GM18873 (cell line): ENCODE results near the gene FANCD2.
"Not testable (repeated sequence)": the region's sequence is repeated elsewhere in the genome, so short reads cannot be mapped to it uniquely, and the experiment has no call there.

Source experiments
- ATAC-seq: cut with Tn5 transposase; IDR thresholded peaks from one replicate; pipeline ENCODE4 v1.9.1; 2021; ENCODE audit warnings: mild to moderate bottlenecking, moderate library complexity, moderate number of reproducible peaks; ENCODE audit not compliant: unreplicated experiment, low FRiP score

The FANCD2 gene

DNA sequence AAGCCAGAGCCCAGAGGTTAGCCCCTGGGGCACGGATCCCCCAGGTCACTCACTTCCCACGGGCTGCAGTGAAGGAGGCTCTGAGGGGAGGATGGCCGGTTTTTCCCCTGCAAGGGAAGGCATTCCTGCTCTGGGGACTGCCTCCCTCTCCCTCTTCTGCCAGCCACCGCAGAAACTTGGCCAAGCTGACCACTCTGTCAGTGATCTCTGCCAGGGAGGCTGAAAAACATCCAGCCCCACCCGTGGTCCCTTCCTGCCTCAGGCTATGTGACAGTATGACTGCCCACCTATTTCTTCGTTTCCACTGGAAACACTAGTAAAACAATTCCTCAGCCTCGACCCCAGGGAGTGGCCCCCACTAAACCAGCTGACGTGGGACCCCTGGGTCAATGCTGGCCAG, 14.6 kb upstream of the FANCD2 start:
- ATAC-seq, result no peak

DNA sequence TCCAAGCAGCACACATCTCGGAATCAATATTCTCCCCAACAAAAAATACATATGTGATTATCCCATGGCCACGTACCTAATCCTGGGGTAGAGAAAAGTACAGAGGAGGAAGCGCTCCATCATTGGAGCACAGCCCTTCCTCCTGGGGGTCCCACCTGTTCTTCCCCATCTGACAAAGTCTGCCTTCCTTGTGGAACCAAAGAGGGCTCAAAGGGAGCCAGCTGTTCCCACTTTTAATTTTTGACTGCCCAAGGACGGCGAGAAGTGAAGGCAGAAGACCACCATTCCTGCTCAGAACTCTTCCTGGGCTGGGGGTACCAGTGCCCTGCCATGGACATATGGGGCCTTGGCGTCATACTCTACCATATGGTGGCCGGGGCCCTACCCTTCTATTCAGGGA, 14.1 kb upstream of the FANCD2 start:
- no peak for ATAC-seq

DNA sequence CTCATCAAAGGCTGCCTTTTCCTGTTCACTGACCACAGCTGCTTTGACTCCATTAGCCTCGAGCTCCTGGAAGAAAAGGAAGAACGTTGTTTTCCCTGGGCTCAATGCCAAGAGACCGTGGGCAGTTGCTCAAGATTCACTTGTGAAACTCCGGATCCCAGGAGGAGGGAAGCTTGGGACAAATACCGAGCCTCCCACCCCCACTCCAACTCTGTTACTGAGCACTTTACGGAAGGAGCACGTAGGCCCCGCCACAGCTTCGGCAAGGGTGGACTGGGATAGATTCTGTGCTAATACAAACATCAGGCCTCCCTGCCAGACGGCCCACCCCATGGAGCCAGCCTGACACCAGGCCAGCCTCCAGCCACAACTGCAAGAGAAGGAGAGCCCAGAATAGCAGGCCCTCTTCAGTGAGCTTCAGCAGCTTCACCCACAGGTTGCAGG, 10.8 kb upstream of the FANCD2 start:
- no peak for ATAC-seq

DNA sequence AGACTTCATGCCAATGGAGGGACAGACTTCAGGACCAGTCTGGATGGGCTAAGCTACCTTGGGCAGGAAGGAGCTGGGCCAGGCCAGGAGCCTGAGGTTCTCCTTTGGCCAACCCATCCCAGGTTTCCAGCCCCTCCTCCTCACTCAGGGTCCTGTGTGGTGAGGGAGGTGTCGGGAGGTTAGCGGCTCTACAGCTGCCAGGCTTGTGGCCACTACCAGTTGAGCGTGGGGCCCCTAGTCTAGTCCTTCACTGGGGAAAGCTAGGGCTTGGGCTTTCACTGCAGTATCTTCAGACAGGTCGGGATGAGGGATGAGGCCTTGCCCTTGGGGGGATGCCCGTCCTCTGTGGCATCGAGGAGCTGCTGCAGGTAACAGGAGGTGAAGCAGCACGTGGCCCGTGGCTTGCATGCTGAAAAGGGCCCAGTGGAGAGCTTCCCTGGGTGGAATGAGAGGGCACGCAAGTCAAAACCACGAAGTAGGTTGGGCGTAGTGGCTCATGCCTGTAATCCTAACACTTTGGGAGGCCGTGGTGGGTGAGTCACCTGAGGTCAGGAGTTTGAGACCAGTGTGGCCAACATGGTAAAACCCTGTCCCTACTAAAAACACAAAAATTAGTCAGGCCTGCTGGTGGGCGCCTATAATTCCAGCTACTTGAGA, 8.5 kb upstream of the FANCD2 start:
- no peak for ATAC-seq

DNA sequence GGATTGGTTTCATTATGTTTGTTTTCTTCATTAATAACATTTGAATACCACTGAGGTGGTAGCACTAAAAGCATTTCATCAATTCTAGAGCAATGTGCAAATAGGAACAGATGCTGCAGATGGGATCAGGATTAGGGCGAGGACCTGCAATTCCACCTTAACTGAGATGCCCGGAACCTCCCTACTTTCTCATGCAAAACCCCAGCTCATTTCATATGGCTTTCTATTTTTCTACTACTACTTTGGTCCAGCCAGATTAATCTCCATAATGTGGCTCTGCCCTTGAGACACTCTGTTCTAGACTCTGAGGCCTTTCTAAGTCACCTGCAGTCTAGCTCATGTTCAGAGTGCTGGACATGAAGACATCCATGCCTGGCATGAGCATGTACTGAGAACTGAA, 7.4 kb upstream of the FANCD2 start:
- not testable (repeated sequence) for ATAC-seq

DNA sequence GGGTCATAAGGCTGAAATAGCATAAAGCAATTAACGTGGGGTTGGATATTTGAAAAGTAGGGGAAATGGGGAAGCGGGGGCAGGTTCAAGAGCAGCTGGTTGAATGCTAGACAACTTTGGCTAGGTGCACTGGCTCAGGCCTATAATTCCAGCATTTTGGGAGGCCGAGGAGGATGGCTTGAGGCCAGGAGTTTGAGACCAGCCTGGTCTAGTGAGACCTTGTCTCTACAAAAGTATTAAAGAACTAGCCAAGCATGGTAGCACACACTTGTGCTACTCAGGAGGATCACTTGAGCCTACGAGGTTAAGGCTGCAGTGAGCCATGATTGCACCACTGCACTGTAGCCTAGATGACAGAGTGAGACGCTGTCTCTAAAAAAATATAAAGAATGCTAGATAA, 6.9 kb upstream of the FANCD2 start:
- ATAC-seq, result no peak

DNA sequence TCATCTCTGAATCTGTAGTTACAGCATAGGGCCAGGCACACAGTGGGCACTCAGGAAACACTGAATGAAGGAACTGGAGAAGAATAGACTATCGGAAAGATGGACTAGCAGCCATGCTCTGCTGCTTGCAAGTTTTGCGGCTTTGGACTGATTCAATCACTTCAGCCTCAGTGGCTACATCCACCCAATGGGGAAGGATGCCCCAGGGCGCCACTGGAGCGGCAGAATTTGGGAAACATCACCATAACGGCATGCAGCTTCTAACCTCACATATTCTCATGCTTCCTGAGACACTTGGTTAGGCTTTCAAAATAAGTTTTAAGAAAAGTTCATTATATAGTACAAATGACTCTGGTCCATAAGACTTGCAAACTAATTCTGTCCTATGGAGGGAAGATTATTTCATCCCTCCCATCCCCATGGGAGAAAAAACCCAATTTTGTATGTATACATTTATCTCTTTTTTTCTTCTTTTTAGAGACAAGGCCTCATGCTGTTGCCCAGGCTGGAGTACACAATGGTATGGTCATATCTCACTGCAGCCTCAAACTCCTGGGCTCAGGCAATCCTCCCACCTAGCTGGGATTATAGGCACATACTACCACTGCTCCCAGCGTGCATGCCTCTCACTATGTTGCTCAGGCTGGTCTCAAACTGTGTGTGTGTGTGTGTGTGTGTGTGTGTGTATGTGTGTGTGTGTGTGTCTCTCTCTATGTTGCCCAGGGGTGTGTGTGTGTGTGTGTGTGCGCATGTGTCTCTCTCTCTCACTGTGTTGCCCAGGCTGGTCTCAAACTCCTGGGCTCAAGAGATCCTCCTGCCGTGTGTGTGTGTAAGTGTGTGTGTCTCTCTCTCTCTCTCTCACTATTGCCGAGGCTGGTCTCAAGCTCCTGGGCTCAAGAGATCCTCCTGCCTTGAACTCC, 4.1 kb upstream of the FANCD2 start:
- no peak for ATAC-seq

DNA sequence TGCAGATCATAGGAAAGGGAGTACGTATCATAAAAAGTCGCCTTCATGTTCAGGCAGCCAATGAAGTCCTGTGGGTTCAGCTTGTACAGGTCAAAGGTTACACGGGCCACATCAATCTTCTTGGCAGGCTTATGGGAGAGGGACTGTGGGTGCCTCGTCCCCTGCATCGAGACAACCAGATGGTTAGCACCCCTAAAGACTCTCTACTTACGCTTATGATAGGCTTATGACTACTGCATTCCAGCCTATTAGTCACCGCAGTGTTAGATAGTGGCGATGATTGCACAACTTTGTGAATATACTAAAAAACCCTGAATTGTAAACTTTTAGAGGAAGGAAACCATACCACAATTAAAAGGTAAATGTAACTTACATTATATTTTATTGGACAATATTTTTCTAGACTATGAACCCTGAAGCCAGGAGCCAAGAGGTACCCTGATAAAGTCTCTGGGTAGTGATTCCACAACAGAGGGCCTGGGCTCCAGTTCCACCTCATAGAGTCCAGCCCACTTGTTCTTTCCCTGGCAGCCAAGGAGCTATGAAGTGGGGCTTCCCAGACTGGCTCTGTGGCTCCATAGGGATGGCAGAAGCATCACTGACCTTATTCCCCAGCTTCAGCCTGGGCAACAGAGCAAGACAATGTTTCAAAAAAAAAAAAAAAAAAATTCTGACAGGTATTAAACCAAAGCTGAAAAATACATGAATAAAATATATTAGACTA, 2.5 kb upstream of the FANCD2 start:
- no peak for ATAC-seq

DNA sequence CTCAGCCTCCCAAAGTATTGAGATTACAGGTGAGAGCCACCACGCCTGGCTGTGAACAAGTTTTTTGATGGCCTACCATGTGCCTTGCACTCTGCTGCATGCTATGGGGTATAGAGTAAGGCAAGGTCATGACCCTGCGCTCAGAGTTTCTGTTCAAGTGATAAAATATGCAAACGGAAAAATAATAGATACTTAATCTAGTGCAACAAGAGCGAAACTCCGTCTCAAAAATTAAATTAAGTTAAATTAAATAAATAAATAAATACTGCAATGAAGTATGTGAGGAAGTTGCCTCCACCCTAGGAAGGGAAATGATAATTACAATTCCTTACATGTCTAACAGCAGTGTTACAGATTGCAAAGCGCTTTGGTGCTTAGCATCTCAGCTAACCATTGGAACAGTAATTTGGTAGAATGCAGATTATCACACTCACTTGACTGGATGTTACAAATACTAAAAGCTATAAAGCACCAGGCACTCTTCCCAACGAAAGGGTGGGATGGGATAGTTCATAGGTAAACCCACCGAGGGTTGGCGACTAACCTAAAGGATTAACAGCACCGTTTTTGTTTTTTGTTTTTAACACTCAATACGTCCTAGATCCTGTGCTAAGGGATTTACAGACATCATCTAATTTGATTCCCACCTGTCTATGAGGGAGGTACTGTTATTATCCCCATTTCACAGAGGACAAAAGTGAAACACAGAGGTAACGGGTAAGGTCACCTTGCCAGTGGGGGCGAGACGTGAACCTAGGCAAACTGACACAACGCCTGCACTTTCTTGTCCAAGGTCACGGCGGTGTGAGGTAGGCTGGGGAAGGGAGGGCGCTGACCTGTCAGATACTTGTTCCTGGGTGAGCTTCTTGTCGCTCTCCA, 793 bp upstream of the FANCD2 start:
- ATAC-seq, result no peak

DNA sequence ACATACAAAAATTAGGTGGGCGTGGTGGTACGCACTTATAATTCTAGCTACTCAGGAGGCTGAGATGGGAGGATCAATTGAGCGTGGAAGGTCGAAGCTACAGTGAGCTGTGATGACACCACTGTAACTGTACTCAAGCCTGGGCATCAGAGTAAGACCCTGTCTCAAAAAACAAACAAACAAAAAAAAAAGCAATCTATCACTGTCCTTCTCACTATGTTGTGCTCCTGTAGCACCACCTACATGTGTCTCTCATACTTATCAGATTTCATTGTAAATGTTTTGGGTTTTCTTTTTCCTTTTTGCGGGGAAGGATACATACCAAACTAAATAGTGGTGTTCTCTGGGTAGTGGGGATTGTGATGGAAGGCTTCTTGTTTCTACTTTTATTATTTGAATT, 14.8 kb downstream of the FANCD2 start:
- no peak for ATAC-seq

DNA sequence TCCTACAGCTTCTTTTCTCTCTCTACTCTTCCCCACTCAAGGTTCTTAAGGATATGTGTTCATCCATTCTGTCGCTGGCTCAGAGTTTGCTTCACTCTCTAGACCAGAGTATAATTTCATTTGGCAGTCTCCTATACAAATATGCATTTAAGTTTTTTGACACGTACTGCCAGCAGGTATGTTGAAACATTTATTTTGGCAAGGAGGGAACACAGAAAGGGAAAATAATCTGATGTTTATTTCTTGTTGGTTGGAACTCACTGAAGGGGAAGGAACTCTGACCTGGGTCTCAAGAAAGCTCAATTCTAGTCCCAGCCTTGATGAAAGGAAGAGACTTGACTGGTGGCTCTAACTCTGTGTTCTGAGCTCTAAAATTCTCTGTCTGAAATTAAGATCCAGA, 21.6 kb downstream of the FANCD2 start:
- ATAC-seq, result no peak

DNA sequence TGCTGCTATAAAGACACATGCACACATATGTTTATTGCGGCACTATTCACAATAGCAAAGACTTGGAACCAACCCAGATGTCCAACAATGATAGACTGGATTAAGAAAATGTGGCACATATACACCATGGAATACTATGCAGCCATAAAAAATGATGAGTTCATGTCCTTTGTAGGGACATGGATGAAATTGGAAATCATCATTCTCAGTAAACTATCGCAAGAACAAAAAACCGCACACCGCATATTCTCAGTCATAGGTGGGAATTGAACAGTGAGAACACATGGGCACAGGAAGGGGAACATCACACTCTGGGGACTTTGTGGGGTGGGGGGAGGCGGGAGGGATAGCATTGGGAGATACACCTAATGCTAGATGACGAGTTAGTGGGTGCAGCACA, 26.8 kb downstream of the FANCD2 start:
- ATAC-seq, result not testable (repeated sequence)

DNA sequence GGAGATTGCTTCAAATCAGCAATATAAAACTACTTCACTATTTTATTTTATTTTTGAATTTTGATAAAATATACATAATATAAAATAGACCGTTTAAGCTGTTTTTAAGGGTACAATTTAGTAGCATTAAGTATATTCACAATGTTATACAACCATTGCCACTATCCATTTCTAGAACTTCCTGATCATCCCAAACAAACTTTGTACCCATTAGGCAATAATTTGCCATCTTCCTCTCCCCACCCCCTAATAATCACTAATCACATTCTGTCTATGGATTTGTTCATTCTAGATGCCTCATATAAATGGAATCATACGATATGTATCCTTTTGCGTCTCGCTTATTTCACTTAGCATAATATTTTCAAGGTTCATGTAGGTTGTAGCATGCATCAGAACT, 28.9 kb downstream of the FANCD2 start:
- no peak for ATAC-seq

DNA sequence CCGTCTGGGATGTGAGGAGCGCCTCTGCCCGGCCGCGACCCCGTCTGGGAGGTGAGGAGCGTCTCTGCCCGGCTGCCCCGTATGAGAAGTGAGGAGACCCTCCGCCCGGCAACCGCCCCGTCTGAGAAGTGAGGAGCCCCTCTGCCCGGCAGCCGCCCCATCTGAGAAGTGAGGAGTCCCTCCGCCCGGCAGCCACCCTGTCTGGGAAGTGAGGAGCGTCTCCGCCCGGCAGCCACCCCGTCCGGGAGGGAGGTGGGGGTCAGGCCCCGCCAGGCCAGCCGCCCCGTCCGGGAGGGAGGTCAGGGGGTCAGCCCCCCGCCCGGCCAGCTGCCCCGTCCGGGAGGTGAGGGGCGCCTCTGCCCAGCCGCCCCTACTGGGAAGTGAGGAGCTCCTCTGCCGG, 43.8 kb downstream of the FANCD2 start:
- ATAC-seq, result not testable (repeated sequence)

DNA sequence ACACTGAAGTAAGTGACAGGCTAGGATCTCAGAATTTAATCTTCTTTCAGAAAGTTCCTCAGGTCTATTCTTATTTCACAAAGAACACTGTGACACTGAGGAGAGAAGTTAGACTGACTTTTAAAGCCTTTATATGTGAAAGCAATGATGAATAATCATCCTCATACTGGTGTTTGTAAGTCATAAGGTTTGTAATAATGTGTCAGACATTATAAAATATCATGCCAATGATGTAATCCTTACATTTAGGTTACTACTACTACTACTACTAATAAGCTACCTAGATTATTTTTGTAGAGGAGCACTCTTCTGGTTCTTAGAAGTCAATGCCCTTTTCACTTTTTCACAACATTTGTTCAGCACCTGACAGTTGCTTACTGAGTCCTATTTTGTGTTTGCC, 48.4 kb downstream of the FANCD2 start:
- ATAC-seq, result no peak

DNA sequence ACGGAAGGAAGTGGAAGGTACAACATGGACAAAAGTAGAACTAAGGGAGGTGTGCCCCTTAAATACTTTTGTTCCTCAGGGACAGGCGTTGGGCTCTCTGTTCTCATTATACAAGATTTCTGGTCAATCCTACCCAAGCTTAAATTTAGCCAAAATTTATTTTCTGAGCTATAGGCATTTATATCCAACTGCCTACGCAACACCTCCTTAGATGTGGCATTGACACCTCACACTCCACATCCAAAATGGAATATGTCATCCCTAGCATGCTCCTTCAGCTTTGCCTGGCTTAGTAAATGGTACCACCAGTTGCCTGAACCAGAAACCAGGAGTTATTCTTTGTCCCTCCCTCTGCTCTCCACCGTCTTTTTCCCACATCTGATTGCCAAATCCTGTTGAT, 55.6 kb downstream of the FANCD2 start:
- no peak for ATAC-seq

DNA sequence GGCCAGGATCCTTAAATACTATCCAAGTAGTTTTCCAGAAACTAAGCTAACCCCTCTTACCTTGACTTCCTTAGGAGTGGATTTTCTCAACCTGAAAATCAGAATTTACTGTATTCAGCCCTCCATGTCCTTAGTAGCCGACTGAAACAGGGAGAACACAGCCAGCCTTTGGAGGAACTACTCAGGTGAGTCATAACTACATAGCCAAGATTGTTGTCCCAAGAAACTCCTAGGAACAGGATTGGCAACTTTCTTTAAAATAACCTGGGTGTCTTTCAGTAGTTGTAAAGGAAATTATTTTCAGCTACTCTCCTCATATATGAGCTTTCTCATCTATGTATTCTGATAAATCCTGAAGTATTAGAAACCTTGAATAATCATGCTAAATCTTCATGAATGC, 59.5 kb downstream of the FANCD2 start:
- ATAC-seq, result no peak

DNA sequence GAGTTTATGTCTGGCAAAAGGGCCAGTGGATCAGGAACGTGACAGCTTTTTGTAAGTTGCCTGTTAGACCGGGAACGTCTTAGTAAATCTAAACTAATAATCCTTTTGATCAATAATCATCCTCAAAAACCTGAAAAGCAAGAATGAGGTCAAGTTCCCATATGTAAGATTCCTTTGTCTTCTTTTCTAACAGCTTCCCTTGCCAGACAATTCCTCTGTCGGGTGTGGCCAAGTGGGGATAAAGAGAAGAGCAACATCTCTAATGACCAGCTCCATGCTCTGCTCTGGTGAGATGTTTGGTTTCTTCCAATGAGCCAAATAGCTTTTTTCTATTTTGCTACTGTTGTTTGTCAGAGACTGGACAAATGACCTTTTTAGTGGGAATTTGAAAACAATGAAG, 62.0 kb downstream of the FANCD2 start:
- ATAC-seq, result no peak

DNA sequence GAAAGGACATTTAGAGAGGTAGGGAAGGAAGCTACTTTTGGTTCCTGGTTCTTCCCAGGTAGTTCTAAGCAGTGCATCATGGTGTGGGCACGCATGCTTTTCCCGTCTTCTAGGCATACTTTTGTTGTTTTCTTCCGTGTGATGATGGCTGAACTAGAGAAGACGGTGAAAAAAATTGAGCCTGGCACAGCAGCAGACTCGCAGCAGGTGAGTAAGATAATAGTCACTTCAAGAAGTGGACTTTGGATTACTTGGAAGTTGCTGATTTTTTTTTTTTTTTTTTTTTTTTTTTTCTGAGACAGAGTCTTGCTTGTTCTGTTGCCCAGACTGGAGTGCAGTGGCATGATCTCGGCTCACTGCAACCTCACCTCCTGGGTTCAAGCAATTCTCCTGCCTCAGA, 63.9 kb downstream of the FANCD2 start:
- no peak for ATAC-seq

DNA sequence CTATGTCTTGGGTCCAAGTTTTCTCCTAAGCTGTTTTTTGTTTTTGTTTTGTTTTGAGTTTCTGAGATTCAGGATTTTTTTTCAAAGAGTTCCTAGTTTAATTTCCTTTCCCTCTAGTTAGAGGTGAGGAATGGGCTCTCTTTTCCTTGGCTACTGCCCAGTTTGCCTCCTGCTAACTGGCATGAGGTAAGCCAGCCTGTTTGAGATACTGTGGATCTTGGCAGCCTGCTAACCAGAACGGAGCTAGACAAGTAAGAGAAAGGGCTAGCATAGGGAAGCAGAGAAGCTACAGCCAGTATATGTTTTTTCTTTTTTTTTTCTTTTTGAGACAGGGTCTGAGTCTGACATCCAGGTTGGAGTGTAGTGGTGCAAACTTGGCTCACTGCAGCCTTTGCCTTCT, 64.5 kb downstream of the FANCD2 start:
- not testable (repeated sequence) for ATAC-seq
